ENCODE measurements around the gene ABCA2. TPM values are rescaled to one million over a fixed set of nuclear protein-coding genes. Genes with fewer than 3 reads are reported as not detected.

Gene ABCA2
- total RNA-seq, 1 experiment from 2014 or later = 22.4 TPM

DNA sequence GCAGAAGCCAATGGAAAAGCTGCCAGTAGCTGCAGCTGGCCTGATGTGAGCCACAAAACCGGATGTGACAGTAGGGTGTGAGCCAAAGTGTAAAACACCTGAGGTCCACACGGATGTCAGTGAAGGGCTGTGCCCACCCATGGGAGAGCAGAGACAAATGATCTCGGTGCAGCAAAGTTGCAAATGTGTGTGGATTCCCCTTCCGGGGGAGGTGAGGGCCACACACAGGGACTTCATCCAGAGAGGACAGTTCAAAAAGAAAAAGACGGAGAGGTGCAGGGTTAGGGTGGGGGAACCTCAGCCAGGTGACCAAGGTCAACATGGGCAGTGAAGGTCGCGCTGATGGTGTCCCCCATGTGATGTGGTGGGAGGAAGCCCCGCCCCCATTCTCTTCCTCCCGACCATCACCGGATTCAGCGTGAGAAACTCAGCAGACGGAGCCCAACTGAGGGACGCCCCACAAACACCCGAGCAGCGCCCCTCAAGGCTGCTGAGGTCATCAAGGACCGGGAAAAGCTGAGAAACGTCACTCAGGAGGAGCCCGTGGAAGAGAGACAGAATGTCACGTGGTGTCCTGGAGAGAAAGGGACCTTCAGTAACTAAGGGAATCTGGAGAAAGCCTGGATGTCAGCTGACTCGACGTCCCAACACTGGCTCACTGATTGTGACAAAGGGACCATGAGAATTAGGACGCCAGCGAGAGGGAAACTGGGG lies 62.1 kb downstream of the ABCA2 start:
- Mint-ChIP-seq H3K27me3 (ENCODE audit: low read depth) (peaks cover 16% of the 10 kb centered on the region), H3K9me3 (no peaks in the 10 kb centered on the region), H3K4me3 (no peak overlapping the region), H3K36me3 (ENCODE audit: insufficient read depth in 1 of 3, low read depth in 3 of 3) (no peaks in the 10 kb centered on the region), H3K4me1 (peaks cover 7 to 12% of the 10 kb centered on the region in 2 experiments), H3K27ac (peak overlapping the region in 2 of 3 experiments; percentile 41 to 66; a peak in 2 of 7 replicates)
- no peak overlapping the region for H2BK20ac ChIP-seq (ENCODE audit: low read depth, low read length, poor library complexity, severe bottlenecking)
- H2BK120ac ChIP-seq (ENCODE audit: low read depth, low read length, poor library complexity, severe bottlenecking) = no peak overlapping the region
- H3K79me2 ChIP-seq (ENCODE audit: insufficient read depth, low read length) = no peaks in the 10 kb centered on the region
- no peak overlapping the region for H3K18ac ChIP-seq (ENCODE audit: insufficient read length, low read depth, low read length)
- H2AK5ac ChIP-seq (ENCODE audit: insufficient read length, low read length) = no peak overlapping the region
- peak overlapping the region; percentile 43 for H2AFZ ChIP-seq (ENCODE audit: low read length)
- no peaks in the 10 kb centered on the region for H3K27me3 ChIP-seq (ENCODE audit: insufficient read depth, low read length)
- DNase-seq = no peak
- no peak overlapping the region for H2BK15ac ChIP-seq (ENCODE audit: low read depth, low read length)
- no peak overlapping the region for H4K91ac ChIP-seq (ENCODE audit: insufficient read length, low read depth, low read length)
- no peak overlapping the region for H3T11ph ChIP-seq (ENCODE audit: low read length)
- H3K79me1 ChIP-seq (ENCODE audit: insufficient read depth, low read depth, low read length, poor library complexity, severe bottlenecking) = no peaks in the 10 kb centered on the region
- no peak overlapping the region for H3K14ac ChIP-seq (ENCODE audit: insufficient read depth, low read length)
- H2BK12ac ChIP-seq (ENCODE audit: insufficient read length, low read depth, low read length) = no peak overlapping the region
- H3K56ac ChIP-seq (ENCODE audit: insufficient read length, low read depth, low read length) = no peak overlapping the region
- H3K4me2 ChIP-seq (ENCODE audit: insufficient read depth, insufficient read length, low read length) = peak overlapping the region; percentile 20
- no peak overlapping the region for H4K8ac ChIP-seq (replicated peaks; ENCODE audit: insufficient read length, low read depth, low read length)
- H2BK5ac ChIP-seq (ENCODE audit: insufficient read length, low read length) = no peak overlapping the region
- no peaks in the 10 kb centered on the region for H4K20me1 ChIP-seq (ENCODE audit: control insufficient read depth, insufficient read depth, insufficient read length)
- whole genome bisulfite sequencing (ENCODE audit: extremely low coverage, insufficient read length, low lambda C conversion rate) = no CpG with 5 or more reads among the region's 23 CpGs
- H3K4me1 ChIP-seq (ENCODE audit: insufficient read depth, low read length) = peaks cover 2% of the 10 kb centered on the region; the same call in 1 of the 2 replicates
- H3K23me2 ChIP-seq (ENCODE audit: insufficient read length, low read depth, low read length, poor library complexity, severe bottlenecking) = no peaks in the 10 kb centered on the region
- H3K23ac ChIP-seq (ENCODE audit: insufficient read length, low read depth, low read length) = no peak overlapping the region
- H3K4ac ChIP-seq (ENCODE audit: low read depth, low read length) = no peak overlapping the region
- TF ChIP-seq, protein P1, sequence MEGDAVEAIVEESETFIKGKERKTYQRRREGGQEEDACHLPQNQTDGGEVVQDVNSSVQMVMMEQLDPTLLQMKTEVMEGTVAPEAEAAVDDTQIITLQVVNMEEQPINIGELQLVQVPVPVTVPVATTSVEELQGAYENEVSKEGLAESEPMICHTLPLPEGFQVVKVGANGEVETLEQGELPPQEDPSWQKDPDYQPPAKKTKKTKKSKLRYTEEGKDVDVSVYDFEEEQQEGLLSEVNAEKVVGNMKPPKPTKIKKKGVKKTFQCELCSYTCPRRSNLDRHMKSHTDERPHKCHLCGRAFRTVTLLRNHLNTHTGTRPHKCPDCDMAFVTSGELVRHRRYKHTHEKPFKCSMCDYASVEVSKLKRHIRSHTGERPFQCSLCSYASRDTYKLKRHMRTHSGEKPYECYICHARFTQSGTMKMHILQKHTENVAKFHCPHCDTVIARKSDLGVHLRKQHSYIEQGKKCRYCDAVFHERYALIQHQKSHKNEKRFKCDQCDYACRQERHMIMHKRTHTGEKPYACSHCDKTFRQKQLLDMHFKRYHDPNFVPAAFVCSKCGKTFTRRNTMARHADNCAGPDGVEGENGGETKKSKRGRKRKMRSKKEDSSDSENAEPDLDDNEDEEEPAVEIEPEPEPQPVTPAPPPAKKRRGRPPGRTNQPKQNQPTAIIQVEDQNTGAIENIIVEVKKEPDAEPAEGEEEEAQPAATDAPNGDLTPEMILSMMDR (conservative IDR thresholded peaks at IDR 0.05) = no peak
- no peak overlapping the region for H3K9ac ChIP-seq (ENCODE audit: extremely low read depth, insufficient read length, low read length)
- no peak overlapping the region for H3K27ac ChIP-seq (ENCODE audit: insufficient read length, low read depth, low read length)
- H4K5ac ChIP-seq (ENCODE audit: insufficient read length, low read depth, low read length) = no peak overlapping the region
- no peaks in the 10 kb centered on the region for H3K9me3 ChIP-seq (ENCODE audit: control insufficient read depth, low read depth, low read length)

All from H9 (cell line).